Measurements from ENCODE around the gene BLTP1. TPM values are rescaled to one million over a fixed set of nuclear protein-coding genes. Genes with fewer than 3 reads are reported as not detected.

BLTP1 gene
- total and polyA plus RNA-seq, 2 of the 13 experiments (the other 11 are each of a cell fraction or from before 2014, with no cell fraction given): 27.7 to 33.1 TPM

DNA sequence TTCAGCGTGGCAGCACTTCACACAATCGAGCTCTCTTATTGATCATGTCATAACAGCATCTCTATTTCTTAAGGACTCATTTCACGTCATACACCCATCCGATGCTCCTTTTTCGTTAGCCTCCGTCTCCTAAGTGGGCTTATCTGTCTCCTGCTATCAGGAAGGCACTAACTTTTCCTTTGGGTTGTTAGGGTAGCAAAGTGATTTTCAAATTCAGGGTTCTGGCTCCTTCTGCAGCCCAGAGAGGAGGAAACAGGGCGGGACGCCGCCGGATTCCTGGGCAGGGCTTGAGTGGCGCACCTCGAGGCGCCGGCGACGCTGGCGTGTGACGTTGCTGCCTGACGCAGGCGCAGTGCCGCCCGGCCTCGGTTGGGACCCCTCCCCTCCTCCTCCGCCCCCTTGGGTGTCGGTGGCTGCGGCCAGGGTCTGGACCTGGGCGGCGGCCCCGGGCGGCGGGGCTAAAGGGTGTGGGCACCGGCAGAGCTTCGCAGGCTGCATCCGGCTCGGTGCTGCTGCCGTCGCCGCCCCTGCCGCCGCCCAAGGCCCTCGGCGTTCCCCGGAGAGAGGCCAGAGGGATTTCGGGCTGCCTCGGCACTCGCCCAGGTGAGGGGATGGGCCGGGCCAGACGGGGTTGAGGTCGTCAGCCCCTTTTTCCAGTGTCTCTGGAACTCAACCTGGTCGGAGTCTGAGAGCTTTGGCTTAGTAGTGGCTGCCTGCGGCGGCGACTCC lies at the start of gene BLTP1 (continued):
- TF ChIP-seq DMAP1 (CRISPR knock-in tag; IDR thresholded peaks at IDR 0.05) (peak; percentile 54), ISL2 (CRISPR knock-in tag; IDR thresholded peaks at IDR 0.05) (no peak), POLR2AphosphoS5 (IDR thresholded peaks at IDR 0.05; ENCODE audit: low read depth, low read length) (peak; percentile 92), ZKSCAN1 (IDR thresholded peaks at IDR 0.05; ENCODE audit: low read length) (no peak), DNMT3B (CRISPR knock-in tag; conservative IDR thresholded peaks at IDR 0.05) (0 out of 2 replicates have a peak, but pooled peaks have one; percentile 23), ZNF747 (CRISPR knock-in tag; IDR thresholded peaks at IDR 0.05; ENCODE audit: borderline replicate concordance) (0 out of 2 replicates have a peak, but pooled peaks have one; percentile 60), CEBPB (IDR thresholded peaks at IDR 0.05; ENCODE audit: borderline replicate concordance, low read depth, low read length) (no peak), ZSCAN30 (CRISPR knock-in tag; IDR thresholded peaks at IDR 0.05) (no peak), MTF1 (CRISPR knock-in tag; IDR thresholded peaks at IDR 0.05) (no peak), SYNCRIP (IDR thresholded peaks at IDR 0.05; ENCODE audit: insufficient read depth, low read depth, low read length) (no peak), ZNF766 (CRISPR knock-in tag; IDR thresholded peaks at IDR 0.05; ENCODE audit: borderline replicate concordance) (no peak), ASH2L (IDR thresholded peaks at IDR 0.05; ENCODE audit: insufficient read length, low read depth, low read length) (peak; percentile 59)
- TF ChIP-seq, protein P1, sequence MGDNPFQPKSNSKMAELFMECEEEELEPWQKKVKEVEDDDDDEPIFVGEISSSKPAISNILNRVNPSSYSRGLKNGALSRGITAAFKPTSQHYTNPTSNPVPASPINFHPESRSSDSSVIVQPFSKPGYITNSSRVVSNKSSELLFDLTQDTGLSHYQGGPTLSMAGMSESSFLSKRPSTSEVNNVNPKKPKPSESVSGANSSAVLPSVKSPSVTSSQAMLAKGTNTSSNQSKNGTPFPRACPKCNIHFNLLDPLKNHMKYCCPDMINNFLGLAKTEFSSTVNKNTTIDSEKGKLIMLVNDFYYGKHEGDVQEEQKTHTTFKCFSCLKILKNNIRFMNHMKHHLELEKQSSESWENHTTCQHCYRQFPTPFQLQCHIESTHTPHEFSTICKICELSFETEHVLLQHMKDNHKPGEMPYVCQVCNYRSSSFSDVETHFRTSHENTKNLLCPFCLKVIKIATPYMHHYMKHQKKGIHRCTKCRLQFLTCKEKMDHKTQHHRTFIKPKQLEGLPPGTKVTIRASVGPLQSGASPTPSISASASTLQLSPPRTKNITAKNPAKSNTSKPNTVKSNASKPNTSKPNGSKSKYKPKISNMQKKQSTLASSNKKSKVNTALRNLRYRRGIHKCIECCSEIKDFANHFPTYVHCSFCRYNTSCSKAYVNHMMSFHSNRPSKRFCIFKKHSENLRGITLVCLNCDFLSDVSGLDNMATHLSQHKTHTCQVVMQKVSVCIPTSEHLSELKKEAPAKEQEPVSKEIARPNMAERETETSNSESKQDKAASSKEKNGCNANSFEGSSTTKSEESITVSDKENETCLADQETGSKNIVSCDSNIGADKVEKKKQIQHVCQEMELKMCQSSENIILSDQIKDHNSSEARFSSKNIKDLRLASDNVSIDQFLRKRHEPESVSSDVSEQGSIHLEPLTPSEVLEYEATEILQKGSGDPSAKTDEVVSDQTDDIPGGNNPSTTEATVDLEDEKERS (CRISPR knock-in tag; IDR thresholded peaks at IDR 0.05): peak; percentile 48; the same call in 1 of the 2 replicates
- TF ChIP-seq, protein P2, sequence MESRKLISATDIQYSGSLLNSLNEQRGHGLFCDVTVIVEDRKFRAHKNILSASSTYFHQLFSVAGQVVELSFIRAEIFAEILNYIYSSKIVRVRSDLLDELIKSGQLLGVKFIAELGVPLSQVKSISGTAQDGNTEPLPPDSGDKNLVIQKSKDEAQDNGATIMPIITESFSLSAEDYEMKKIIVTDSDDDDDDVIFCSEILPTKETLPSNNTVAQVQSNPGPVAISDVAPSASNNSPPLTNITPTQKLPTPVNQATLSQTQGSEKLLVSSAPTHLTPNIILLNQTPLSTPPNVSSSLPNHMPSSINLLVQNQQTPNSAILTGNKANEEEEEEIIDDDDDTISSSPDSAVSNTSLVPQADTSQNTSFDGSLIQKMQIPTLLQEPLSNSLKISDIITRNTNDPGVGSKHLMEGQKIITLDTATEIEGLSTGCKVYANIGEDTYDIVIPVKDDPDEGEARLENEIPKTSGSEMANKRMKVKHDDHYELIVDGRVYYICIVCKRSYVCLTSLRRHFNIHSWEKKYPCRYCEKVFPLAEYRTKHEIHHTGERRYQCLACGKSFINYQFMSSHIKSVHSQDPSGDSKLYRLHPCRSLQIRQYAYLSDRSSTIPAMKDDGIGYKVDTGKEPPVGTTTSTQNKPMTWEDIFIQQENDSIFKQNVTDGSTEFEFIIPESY (CRISPR knock-in tag; IDR thresholded peaks at IDR 0.05): no peak
- TF ChIP-seq, protein P3, sequence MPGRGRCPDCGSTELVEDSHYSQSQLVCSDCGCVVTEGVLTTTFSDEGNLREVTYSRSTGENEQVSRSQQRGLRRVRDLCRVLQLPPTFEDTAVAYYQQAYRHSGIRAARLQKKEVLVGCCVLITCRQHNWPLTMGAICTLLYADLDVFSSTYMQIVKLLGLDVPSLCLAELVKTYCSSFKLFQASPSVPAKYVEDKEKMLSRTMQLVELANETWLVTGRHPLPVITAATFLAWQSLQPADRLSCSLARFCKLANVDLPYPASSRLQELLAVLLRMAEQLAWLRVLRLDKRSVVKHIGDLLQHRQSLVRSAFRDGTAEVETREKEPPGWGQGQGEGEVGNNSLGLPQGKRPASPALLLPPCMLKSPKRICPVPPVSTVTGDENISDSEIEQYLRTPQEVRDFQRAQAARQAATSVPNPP (CRISPR knock-in tag; IDR thresholded peaks at IDR 0.05): no peak
- TF ChIP-seq, protein P4, sequence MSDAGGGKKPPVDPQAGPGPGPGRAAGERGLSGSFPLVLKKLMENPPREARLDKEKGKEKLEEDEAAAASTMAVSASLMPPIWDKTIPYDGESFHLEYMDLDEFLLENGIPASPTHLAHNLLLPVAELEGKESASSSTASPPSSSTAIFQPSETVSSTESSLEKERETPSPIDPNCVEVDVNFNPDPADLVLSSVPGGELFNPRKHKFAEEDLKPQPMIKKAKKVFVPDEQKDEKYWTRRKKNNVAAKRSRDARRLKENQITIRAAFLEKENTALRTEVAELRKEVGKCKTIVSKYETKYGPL (CRISPR knock-in tag; IDR thresholded peaks at IDR 0.05): no peak
- TF ChIP-seq, protein P5, sequence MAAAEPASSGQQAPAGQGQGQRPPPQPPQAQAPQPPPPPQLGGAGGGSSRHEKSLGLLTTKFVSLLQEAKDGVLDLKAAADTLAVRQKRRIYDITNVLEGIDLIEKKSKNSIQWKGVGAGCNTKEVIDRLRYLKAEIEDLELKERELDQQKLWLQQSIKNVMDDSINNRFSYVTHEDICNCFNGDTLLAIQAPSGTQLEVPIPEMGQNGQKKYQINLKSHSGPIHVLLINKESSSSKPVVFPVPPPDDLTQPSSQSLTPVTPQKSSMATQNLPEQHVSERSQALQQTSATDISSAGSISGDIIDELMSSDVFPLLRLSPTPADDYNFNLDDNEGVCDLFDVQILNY (CRISPR knock-in tag; conservative IDR thresholded peaks at IDR 0.05): no peak
- TF ChIP-seq, protein P6, sequence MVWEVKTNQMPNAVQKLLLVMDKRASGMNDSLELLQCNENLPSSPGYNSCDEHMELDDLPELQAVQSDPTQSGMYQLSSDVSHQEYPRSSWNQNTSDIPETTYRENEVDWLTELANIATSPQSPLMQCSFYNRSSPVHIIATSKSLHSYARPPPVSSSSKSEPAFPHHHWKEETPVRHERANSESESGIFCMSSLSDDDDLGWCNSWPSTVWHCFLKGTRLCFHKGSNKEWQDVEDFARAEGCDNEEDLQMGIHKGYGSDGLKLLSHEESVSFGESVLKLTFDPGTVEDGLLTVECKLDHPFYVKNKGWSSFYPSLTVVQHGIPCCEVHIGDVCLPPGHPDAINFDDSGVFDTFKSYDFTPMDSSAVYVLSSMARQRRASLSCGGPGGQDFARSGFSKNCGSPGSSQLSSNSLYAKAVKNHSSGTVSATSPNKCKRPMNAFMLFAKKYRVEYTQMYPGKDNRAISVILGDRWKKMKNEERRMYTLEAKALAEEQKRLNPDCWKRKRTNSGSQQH (CRISPR knock-in tag; IDR thresholded peaks at IDR 0.05; ENCODE audit: low read depth): no peak
- TF ChIP-seq, protein P7, sequence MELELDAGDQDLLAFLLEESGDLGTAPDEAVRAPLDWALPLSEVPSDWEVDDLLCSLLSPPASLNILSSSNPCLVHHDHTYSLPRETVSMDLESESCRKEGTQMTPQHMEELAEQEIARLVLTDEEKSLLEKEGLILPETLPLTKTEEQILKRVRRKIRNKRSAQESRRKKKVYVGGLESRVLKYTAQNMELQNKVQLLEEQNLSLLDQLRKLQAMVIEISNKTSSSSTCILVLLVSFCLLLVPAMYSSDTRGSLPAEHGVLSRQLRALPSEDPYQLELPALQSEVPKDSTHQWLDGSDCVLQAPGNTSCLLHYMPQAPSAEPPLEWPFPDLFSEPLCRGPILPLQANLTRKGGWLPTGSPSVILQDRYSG (CRISPR knock-in tag; IDR thresholded peaks at IDR 0.05): no peak

Measured in HepG2 (cell line).